ENCODE results near the gene CCDC85C.

GRCh38 chr14:99535448-99535847 lies 68.6 kb downstream of the CCDC85C start:
- TF ChIP-seq CTCF (IDR thresholded peaks at IDR 0.05 in 2 of 3, conservative IDR thresholded peaks at IDR 0.05 in 1 of 3; ENCODE audit: control insufficient read depth in 2 of 3, extremely low read depth in 1 of 3, insufficient read depth in 1 of 3, low read depth in 3 of 3, low read length in 3 of 3) = no peak
- TF ChIP-seq, protein P1, sequence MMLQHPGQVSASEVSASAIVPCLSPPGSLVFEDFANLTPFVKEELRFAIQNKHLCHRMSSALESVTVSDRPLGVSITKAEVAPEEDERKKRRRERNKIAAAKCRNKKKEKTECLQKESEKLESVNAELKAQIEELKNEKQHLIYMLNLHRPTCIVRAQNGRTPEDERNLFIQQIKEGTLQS (IDR thresholded peaks at IDR 0.05; ENCODE audit: borderline replicate concordance, extremely low read depth, low read depth, low read length) = no peak
- TF ChIP-seq POLR2A (IDR thresholded peaks at IDR 0.05; ENCODE audit: low read depth, low read length) = no peak
- TF ChIP-seq CREM (IDR thresholded peaks at IDR 0.05; ENCODE audit: low read depth) = no peak
- no peak for TF ChIP-seq YY1 (IDR thresholded peaks at IDR 0.05; ENCODE audit: low read depth, low read length)
- TF ChIP-seq RAD21 (IDR thresholded peaks at IDR 0.05; ENCODE audit: insufficient read depth, low read depth, low read length) = no peak
- no peak for TF ChIP-seq BMI1 (IDR thresholded peaks at IDR 0.05; ENCODE audit: borderline replicate concordance)
- no peak for TF ChIP-seq RBBP5 (conservative IDR thresholded peaks at IDR 0.05)
- no peak for TF ChIP-seq BCLAF1 (IDR thresholded peaks at IDR 0.05)
- TF ChIP-seq IRF3 (IDR thresholded peaks at IDR 0.05) = no peak
- TF ChIP-seq ZBED1 (IDR thresholded peaks at IDR 0.05; ENCODE audit: borderline replicate concordance) = no peak
- TF ChIP-seq, protein P2, sequence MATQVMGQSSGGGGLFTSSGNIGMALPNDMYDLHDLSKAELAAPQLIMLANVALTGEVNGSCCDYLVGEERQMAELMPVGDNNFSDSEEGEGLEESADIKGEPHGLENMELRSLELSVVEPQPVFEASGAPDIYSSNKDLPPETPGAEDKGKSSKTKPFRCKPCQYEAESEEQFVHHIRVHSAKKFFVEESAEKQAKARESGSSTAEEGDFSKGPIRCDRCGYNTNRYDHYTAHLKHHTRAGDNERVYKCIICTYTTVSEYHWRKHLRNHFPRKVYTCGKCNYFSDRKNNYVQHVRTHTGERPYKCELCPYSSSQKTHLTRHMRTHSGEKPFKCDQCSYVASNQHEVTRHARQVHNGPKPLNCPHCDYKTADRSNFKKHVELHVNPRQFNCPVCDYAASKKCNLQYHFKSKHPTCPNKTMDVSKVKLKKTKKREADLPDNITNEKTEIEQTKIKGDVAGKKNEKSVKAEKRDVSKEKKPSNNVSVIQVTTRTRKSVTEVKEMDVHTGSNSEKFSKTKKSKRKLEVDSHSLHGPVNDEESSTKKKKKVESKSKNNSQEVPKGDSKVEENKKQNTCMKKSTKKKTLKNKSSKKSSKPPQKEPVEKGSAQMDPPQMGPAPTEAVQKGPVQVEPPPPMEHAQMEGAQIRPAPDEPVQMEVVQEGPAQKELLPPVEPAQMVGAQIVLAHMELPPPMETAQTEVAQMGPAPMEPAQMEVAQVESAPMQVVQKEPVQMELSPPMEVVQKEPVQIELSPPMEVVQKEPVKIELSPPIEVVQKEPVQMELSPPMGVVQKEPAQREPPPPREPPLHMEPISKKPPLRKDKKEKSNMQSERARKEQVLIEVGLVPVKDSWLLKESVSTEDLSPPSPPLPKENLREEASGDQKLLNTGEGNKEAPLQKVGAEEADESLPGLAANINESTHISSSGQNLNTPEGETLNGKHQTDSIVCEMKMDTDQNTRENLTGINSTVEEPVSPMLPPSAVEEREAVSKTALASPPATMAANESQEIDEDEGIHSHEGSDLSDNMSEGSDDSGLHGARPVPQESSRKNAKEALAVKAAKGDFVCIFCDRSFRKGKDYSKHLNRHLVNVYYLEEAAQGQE (IDR thresholded peaks at IDR 0.05; ENCODE audit: low read depth, low read length) = no peak
- TF ChIP-seq HDAC6 (IDR thresholded peaks at IDR 0.05; ENCODE audit: unreplicated experiment) = no peak

All from GM12878 (cell line).